GM18499 (cell line): ENCODE measurements around the gene PLBD2.

Experiments used
- ATAC-seq: cut with Tn5 transposase; IDR thresholded peaks from one replicate; pipeline ENCODE4 v1.9.1; 2021; ENCODE audit warnings: moderate number of reproducible peaks; ENCODE audit not compliant: insufficient read depth, unreplicated experiment

PLBD2 gene

DNA sequence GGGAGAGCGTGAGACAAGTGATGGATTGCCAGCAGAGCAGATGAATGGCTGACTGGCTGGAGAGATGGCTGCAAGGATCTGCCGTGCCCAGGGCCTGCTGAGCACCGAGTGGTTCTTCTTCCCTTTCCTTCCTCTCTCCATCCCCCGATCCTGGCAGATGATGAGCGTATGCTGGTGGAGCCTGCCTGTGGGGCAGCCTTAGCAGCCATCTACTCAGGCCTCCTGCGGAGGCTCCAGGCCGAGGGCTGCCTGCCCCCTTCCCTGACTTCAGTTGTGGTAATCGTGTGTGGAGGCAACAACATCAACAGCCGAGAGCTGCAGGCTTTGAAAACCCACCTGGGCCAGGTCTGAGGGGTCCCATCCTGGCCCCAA is 79.3 kb downstream of the PLBD2 start:
- no peak for ATAC-seq

DNA sequence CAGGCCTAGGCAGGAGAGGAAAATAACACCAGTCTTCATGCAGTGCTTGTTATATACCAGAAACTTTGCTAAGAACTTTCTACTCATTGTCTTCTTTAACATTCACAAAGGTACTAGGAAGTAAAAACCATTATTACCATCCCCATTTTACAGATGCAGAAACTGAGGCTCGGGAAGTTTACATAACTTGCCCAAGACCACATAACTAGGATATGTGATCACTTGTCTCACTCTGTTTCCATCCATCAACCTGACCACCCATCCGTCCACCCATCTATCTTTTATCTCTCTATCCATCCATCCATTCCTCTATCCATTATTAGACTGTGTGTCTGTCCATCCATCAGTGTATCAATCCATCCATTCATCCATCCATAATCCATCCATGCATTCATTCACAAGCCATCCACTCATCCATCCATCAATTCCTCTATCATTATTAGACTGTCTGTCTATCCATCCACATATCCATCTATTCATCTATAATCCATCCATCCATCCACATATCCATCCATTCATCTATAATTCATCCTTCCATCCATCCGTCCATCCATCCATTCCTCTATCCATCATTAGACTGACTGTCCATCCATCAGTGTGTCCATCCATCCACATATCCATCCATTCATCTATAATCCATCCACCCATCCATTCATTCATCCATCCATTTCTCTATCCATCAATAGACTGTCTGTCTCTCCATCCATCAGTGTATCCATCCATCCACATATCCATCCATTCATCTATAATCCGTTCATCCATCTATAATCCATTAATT is 80.3 kb downstream of the PLBD2 start:
- ATAC-seq, result no peak

- no peak for ATAC-seq
These were observed 80.9 kb downstream of the PLBD2 start for GRCh38 chr12:113439301-113439597.

DNA sequence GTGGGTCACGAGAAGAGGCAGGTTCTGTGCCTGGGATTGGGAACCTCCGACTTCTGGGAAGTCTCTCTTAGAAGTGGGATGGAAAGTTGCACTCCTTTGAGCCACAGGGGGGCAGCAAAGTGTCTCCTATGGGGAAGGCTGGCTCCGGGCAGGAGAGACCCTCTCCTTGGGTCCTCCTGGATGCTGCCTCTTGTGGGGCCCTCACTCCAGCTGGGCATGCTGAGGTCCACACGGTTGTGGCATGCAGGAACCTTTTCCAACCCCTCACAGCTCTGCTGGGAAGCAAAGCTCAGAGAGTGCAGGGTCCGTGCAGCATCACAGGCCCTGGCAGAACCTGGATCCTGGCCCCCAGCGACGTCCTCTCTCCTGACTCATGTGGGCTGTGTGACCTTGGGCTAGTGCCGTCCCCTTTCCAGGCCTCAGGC is 81.2 kb downstream of the PLBD2 start:
- no peak for ATAC-seq

GRCh38 chr12:113440336-113440735 is 81.9 kb downstream of the PLBD2 start:
- no peak for ATAC-seq
